Lower leg skin (tissue), 3 donors: ENCODE results near the gene TIGIT.

Experiments
- POLR2A ChIP-seq, 2 donors: fragments of 450-650 bp; IDR thresholded peaks; one replicate each; pipeline ENCODE4 v1.6.1; 2016 to 2017; ENCODE audit warnings: antibody characterized with exemption in 2 of 2, mild to moderate bottlenecking in 1 of 2, moderate library complexity in 1 of 2
- TF ChIP-seq, protein P1 (sequence below), 3 donors: fragments of 450-650 bp; IDR thresholded peaks; one replicate each; pipeline ENCODE4 v1.5.1; 2016; ENCODE audit warnings: antibody characterized with exemption in 3 of 3, mild to moderate bottlenecking in 3 of 3, moderate library complexity in 2 of 3

DNA sequence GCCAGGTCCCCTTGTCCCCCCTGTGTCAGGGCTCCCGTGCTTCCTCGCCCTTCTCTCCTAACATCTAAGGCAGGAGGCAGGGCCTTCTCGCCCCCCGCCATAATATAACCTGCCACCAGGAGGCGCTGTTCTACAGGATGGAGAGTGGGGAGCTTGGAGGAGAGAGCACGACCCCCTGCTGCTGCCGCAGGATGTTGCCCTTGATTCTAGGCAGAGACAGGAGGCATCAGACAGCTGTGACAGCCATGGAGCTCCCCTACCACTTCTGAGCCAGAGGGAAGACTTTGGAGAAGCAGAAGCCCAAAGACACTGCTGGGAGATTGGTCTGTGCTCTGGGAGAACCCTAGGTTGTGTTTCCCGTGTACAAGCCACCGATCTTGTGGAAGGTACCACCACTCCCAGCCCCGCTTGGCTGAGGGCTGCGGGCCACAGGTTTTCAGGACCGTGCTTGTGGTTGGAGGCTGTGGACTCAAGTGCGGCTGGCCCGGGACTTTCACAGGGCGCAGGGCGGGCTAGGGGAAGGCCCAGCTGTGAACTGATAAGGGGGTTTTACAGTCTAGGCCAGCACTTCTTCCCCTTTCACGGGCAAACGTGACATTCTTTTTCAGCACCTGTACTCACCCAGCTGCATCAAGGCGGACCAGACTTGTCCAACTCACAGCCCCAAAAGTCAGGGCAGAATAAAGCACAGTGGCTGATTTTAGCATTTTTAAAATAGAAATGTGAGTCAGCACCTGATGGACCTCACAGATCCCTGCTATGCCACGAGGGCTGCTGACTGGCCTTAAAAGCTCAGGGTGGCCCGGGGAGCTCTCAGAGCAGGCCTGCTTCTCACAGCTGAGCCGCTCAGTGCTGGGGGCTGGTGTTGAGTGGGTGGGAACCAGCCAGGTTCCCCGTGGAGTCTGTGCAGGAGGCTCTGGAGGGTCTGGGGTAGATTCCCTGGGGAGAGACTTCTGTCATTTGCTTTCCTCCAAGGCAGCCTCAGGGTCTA, 2.6 kb upstream of the TIGIT start:
- TF ChIP-seq, protein P1, sequence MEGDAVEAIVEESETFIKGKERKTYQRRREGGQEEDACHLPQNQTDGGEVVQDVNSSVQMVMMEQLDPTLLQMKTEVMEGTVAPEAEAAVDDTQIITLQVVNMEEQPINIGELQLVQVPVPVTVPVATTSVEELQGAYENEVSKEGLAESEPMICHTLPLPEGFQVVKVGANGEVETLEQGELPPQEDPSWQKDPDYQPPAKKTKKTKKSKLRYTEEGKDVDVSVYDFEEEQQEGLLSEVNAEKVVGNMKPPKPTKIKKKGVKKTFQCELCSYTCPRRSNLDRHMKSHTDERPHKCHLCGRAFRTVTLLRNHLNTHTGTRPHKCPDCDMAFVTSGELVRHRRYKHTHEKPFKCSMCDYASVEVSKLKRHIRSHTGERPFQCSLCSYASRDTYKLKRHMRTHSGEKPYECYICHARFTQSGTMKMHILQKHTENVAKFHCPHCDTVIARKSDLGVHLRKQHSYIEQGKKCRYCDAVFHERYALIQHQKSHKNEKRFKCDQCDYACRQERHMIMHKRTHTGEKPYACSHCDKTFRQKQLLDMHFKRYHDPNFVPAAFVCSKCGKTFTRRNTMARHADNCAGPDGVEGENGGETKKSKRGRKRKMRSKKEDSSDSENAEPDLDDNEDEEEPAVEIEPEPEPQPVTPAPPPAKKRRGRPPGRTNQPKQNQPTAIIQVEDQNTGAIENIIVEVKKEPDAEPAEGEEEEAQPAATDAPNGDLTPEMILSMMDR (IDR thresholded peaks at IDR 0.05): peak in 1 of 3 donors; percentile 7
- TF ChIP-seq POLR2A (IDR thresholded peaks at IDR 0.05): no peak
